Peyer's patch (tissue), 4 donors: ENCODE results near the gene GNS.

ENCODE experiments used
- CTCF ChIP-seq, 6 experiments: fragments of 450-650 bp in 4 of 6; fragments of 200-600 bp in 2 of 6; sonication (generic) in 1 of 6; IDR thresholded peaks; one replicate each; pipeline ENCODE4 v1.5.1; 2017 to 2019; ENCODE audit warnings: antibody characterized with exemption in 6 of 6, mild to moderate bottlenecking in 3 of 6, moderate library complexity in 1 of 6
- POLR2A ChIP-seq, 2 donors: fragments of 450-650 bp; IDR thresholded peaks; one replicate each; pipeline ENCODE4 v1.5.1; 2017; ENCODE audit warnings: antibody characterized with exemption in 2 of 2, mild to moderate bottlenecking in 2 of 2, moderate library complexity in 2 of 2

- no peak for TF ChIP-seq CTCF (IDR thresholded peaks at IDR 0.05)
- TF ChIP-seq POLR2A (IDR thresholded peaks at IDR 0.05): no peak
Observed at GRCh38 chr12:64782191-64782876, 23.1 kb upstream of the GNS start.
